Measurements from ENCODE around the gene GREB1L.

- TF ChIP-seq CDX4 (CRISPR knock-in tag; IDR thresholded peaks at IDR 0.05; ENCODE audit: borderline replicate concordance): no peak
- no peak for TF ChIP-seq ATF3 (CRISPR knock-in tag; conservative IDR thresholded peaks at IDR 0.05)
- TF ChIP-seq ZBTB43 (CRISPR knock-in tag; IDR thresholded peaks at IDR 0.05): no peak
These were observed 124.9 kb downstream of the GREB1L start for GRCh38 chr18:21366896-21367295.

Measured in WTC11 (cell line).